SK-N-SH (cell line): Measurements from ENCODE around the gene WDR46. TPM values are rescaled to one million over a fixed set of nuclear protein-coding genes. Genes with fewer than 3 reads are reported as not detected.
"Not testable (repeated sequence)": the region's sequence is repeated elsewhere in the genome, so short reads cannot be mapped to it uniquely, and the experiment has no call there.

ENCODE experiments used
- CTCF ChIA-PET: fragments of 300-600, 350-600 bp; formaldehyde crosslinking; extraction: SDS; loops from one replicate; lab custom pipeline; 2021; lab: Yijun Ruan, JAX
- POLR2A ChIA-PET: fragments of 350-600 bp; sonication (Branson Sonifier 250); formaldehyde crosslinking; extraction: SDS; loops from one replicate; lab custom pipeline; 2020; ENCODE audit warnings: antibody characterized with exemption, inconsistent platforms; lab: Yijun Ruan, JAX
- DNase-seq: peaks from one replicate; pipeline ENCODE4 v3.0.0; 2012
- H2AFZ ChIP-seq: fragments of 200-600 bp; sonication (generic); 2 replicates; pipeline ENCODE4 v1.8.1; 2016; ENCODE audit warnings: antibody characterized with exemption, mild to moderate bottlenecking, low read depth
- H3F3A ChIP-seq: fragments of 200-600 bp; sonication (generic); replicated peaks from 2 replicates; pipeline ENCODE3; 2016; ENCODE audit warnings: antibody characterized with exemption, mild to moderate bottlenecking; ENCODE audit not compliant: insufficient read depth
- H3K27ac ChIP-seq, 2 experiments: fragments of 200-500 bp in 1 of 2; fragments of 200-600 bp in 1 of 2; sonication (Bioruptor generic) in 1 of 2; sonication (generic), shearing (Covaris generic) in 1 of 2; 2 replicates each; pipeline versions ENCODE4 v1.5.1 to v1.6.1; 2014 to 2016; ENCODE audit warnings: low read depth in 2 of 2, inconsistent platforms in 1 of 2, low read length in 1 of 2, mild to moderate bottlenecking in 1 of 2, mixed read lengths in 1 of 2
- H3K27me3 ChIP-seq: fragments of 200-600 bp; sonication (generic), shearing (Covaris generic); 2 replicates; pipeline ENCODE4 v1.6.1; 2016; ENCODE audit warnings: mixed run types; ENCODE audit not compliant: insufficient read depth
- H3K36me3 ChIP-seq, 2 experiments: fragments of 200-500 bp in 1 of 2; fragments of 200-600 bp in 1 of 2; sonication (Bioruptor generic) in 1 of 2; sonication (generic) in 1 of 2; replicated peaks in 1 of 2; 2 replicates each; pipeline versions ENCODE3 to v1.5.1; 2014 to 2016; ENCODE audit warnings: low read length in 1 of 2, mild to moderate bottlenecking in 1 of 2; ENCODE audit not compliant: insufficient read depth in 2 of 2, control insufficient read depth in 1 of 2
- H3K4me1 ChIP-seq, 2 experiments: fragments of 200-500 bp in 1 of 2; fragments of 200-600 bp in 1 of 2; sonication (Bioruptor generic) in 1 of 2; sonication (generic), shearing (Covaris generic) in 1 of 2; 2 replicates each; pipeline versions ENCODE4 v1.5.1 to v1.6.1; 2014 to 2016; ENCODE audit warnings: low read depth in 1 of 2, low read length in 1 of 2, mixed run types in 1 of 2; ENCODE audit not compliant: insufficient read depth in 2 of 2, control insufficient read depth in 1 of 2
- H3K4me2 ChIP-seq: fragments of 200-600 bp; sonication (generic), shearing (Covaris generic); 2 replicates; pipeline ENCODE4 v1.6.1; 2017; ENCODE audit warnings: mixed run types
- H3K4me3 ChIP-seq, 2 experiments: fragments of 200-500 bp in 1 of 2; fragments of 200-600 bp in 1 of 2; sonication (Bioruptor generic) in 1 of 2; sonication (generic), shearing (Covaris generic) in 1 of 2; 2 replicates each; pipeline versions ENCODE4 v1.5.1 to v1.8.1; 2014 to 2016; ENCODE audit warnings: low read depth in 2 of 2, inconsistent platforms in 1 of 2, low read length in 1 of 2, mild to moderate bottlenecking in 1 of 2, mixed read lengths in 1 of 2, moderate library complexity in 1 of 2
- H3K79me2 ChIP-seq: fragments of 200-600 bp; sonication (generic); 2 replicates; pipeline ENCODE4 v1.8.1; 2017; ENCODE audit warnings: mild to moderate bottlenecking; ENCODE audit not compliant: insufficient read depth
- H3K9ac ChIP-seq: fragments of 200-600 bp; sonication (generic); 2 replicates; pipeline ENCODE4 v1.6.1; 2017; ENCODE audit warnings: mixed run types
- H3K9me2 ChIP-seq: fragments of 200-600 bp; sonication (generic); 2 replicates; pipeline ENCODE4 v1.6.1; 2017; ENCODE audit warnings: mixed run types
- H3K9me3 ChIP-seq: fragments of 200-600 bp; sonication (generic); 2 replicates; pipeline ENCODE4 v1.6.1; 2017; ENCODE audit warnings: mixed run types, mild to moderate bottlenecking, moderate library complexity
- H4K20me1 ChIP-seq: fragments of 200-600 bp; sonication (generic); 2 replicates; pipeline ENCODE4 v1.6.1; 2017; ENCODE audit warnings: mild to moderate bottlenecking, mixed run types; ENCODE audit not compliant: insufficient read depth
- CHD2 ChIP-seq: fragments of 150-350 bp; IDR thresholded peaks from 2 replicates; pipeline ENCODE4 v1.6.1; 2018; ENCODE audit warnings: low read length; ENCODE audit not compliant: partially characterized antibody
- CTCF ChIP-seq: fragments of 200-600 bp; sonication (generic); IDR thresholded peaks from 2 replicates; pipeline ENCODE4 v1.6.1; 2017; ENCODE audit warnings: antibody characterized with exemption, mild to moderate bottlenecking, moderate library complexity
- ELF1 ChIP-seq: IDR thresholded peaks from 2 replicates; pipeline ENCODE4 v1.4.0; 2012
- FOXJ3 ChIP-seq: sonication (generic); formaldehyde crosslinking; IDR thresholded peaks from 2 replicates; pipeline ENCODE4 v1.5.1; 2020; ENCODE audit warnings: mild to moderate bottlenecking, missing genetic modification reagents
- FOXM1 ChIP-seq: IDR thresholded peaks from 2 replicates; pipeline ENCODE4 v1.4.0; 2012; ENCODE audit warnings: low read depth, mild to moderate bottlenecking
- GABPA ChIP-seq: IDR thresholded peaks from 2 replicates; pipeline ENCODE4 v1.4.0; 2012; ENCODE audit warnings: low read depth, mild to moderate bottlenecking
- GATA2 ChIP-seq: sonication (generic); formaldehyde crosslinking; IDR thresholded peaks from 2 replicates; pipeline ENCODE4 v1.5.0; 2020; ENCODE audit warnings: mild to moderate bottlenecking, missing genetic modification reagents
- MEF2A ChIP-seq: IDR thresholded peaks from 2 replicates; pipeline ENCODE4 v1.4.0; 2012; ENCODE audit warnings: low read depth, borderline replicate concordance
- NRF1 ChIP-seq: IDR thresholded peaks from 2 replicates; pipeline ENCODE4 v1.6.1; 2012; ENCODE audit warnings: low read depth, mild to moderate bottlenecking, low read length
- PBX3 ChIP-seq: IDR thresholded peaks from 2 replicates; pipeline ENCODE4; 2012
- RAD21 ChIP-seq: IDR thresholded peaks from 2 replicates; pipeline ENCODE4 v1.6.1; 2012; ENCODE audit warnings: mild to moderate bottlenecking, low read length
- RCOR1 ChIP-seq: fragments of 150-350 bp; IDR thresholded peaks from 2 replicates; pipeline ENCODE4 v1.6.1; 2017; ENCODE audit warnings: antibody characterized with exemption, low read length
- RFX5 ChIP-seq: IDR thresholded peaks from 2 replicates; pipeline ENCODE4 v1.6.1; 2012; ENCODE audit warnings: mild to moderate bottlenecking, improper control_type of control experiment, low read length
- TCF12 ChIP-seq: IDR thresholded peaks from 2 replicates; pipeline ENCODE4 v1.4.0; 2012
- TEAD4 ChIP-seq: IDR thresholded peaks from 2 replicates; pipeline ENCODE4 v1.4.0; 2012; ENCODE audit warnings: mild to moderate bottlenecking, borderline replicate concordance; ENCODE audit not compliant: insufficient read depth
- ZBTB33 ChIP-seq: IDR thresholded peaks from 2 replicates; pipeline ENCODE4 v1.4.0; 2012; ENCODE audit warnings: low read depth, borderline replicate concordance
- WGBS: methylation state at CpG from one replicate; pipeline ENCODE4 v1.1.6; 2017; ENCODE audit warnings: low lambda C conversion rate; 5-methylcytosine and 5-hydroxymethylcytosine counted together
- polyA plus RNA-seq, 3 experiments: library from polyadenylated mRNA; depleted of rRNA; stranded (reverse); fragments of >200 nt; gene quantifications; 2 replicates each; pipeline ENCODE4 v1.2.3, GENCODE V29; 2012

Gene WDR46
- polyA plus RNA-seq, 1 of the 3 experiments (the other 2 are of a cell fraction) = 153 TPM

GRCh38 chr6:33271117-33271467 is 17.9 kb downstream of the WDR46 start (continued):
- TF ChIP-seq ZBTB33 (no peak), RAD21 (no peak), ELF1 (no peak), MEF2A (no peak)

GRCh38 chr6:33264015-33264414 is 25.0 kb downstream of the WDR46 start:
- Histone ChIP-seq H3K4me3 (no peak overlapping the region), H3K79me2 (peaks cover 6% of the 10 kb centered on the region; the same call in 1 of the 2 replicates), H3K27ac (no peak overlapping the region), H3K9me3 (no peaks in the 10 kb centered on the region), H2AFZ (no peak overlapping the region), H4K20me1 (no peaks in the 10 kb centered on the region), H3K36me3 (peaks cover 44 to 48% of the 10 kb centered on the region in 2 experiments), H3K27me3 (no peaks in the 10 kb centered on the region)
- WGBS = 98% methylated on average over 7 of the region's 7 CpGs
- DNase-seq = no peak
- CTCF ChIA-PET = interaction anchor here (1.1 to 2.6 kb wide), 2 partner anchors 8 to 15 kb away, joined by 5 to 18 read pairs; partner anchors contain the start of genes RPS18 and VPS52
- TF ChIP-seq TEAD4 = no peak
- TF ChIP-seq TCF12 = no peak
- no peak for TF ChIP-seq MEF2A
- TF ChIP-seq, all 33 proteins: peak for 0
- POLR2A ChIA-PET = no interaction called here
- H3K9me2 ChIP-seq = no peaks in the 10 kb centered on the region
- H3K4me2 ChIP-seq = no peak overlapping the region
- no peak overlapping the region for H3K9ac ChIP-seq
- no peaks in the 10 kb centered on the region; a peak in 1 of 4 replicates for H3K4me1 ChIP-seq
- H3F3A ChIP-seq = no peaks in the 10 kb centered on the region

- not testable (repeated sequence) for H3K4me3 ChIP-seq, H3K27me3 ChIP-seq, H3K4me2 ChIP-seq, H3K9me3 ChIP-seq, H3K79me2 ChIP-seq, H4K20me1 ChIP-seq, H3K4me1 ChIP-seq, H2AFZ ChIP-seq, H3K9ac ChIP-seq, H3K9me2 ChIP-seq, H3K27ac ChIP-seq, DNase-seq, H3F3A ChIP-seq
- 92% methylated on average over 3 of the region's 3 CpGs for WGBS
- H3K36me3 ChIP-seq = peaks cover 33 to 41% of the 10 kb centered on the region in 2 experiments
- POLR2A ChIA-PET = interaction anchor here (2.2 kb wide), 1 partner anchor 9 kb away, joined by 8 read pairs; the partner anchor contains the start of genes RPS18 and VPS52
- CTCF ChIA-PET = interaction anchor here (1.2 to 2.6 kb wide), 3 partner anchors 13 to 278 kb away, joined by 3 to 18 read pairs (median 3); no protein-coding TSS in a partner anchor
Measured at GRCh38 chr6:33262490-33262889, 26.5 kb downstream of the WDR46 start.

GRCh38 chr6:33259032-33259431 is 30.0 kb downstream of the WDR46 start:
- no peak overlapping the region for H3K27ac ChIP-seq
- no peaks in the 10 kb centered on the region for H3K9me3 ChIP-seq
- H3K4me3 ChIP-seq = no peak overlapping the region
- no peaks in the 10 kb centered on the region for H3K79me2 ChIP-seq
- CTCF ChIA-PET = interaction anchor here (1.2 to 4.8 kb wide), 2 partner anchors 10 to 12 kb away, joined by 4 to 25 read pairs; partner anchors contain the start of genes RPS18 and VPS52
- no peaks in the 10 kb centered on the region for H4K20me1 ChIP-seq
- peaks cover 12 to 39% of the 10 kb centered on the region in 2 experiments for H3K36me3 ChIP-seq
- H3K4me2 ChIP-seq = no peak overlapping the region
- no peak overlapping the region for H2AFZ ChIP-seq
- no peaks in the 10 kb centered on the region for H3K27me3 ChIP-seq
- no peaks in the 10 kb centered on the region for H3K9me2 ChIP-seq
- H3F3A ChIP-seq = no peaks in the 10 kb centered on the region
- POLR2A ChIA-PET = no interaction called here
- no peak overlapping the region for H3K9ac ChIP-seq
- no peaks in the 10 kb centered on the region; a peak in 1 of 4 replicates for H3K4me1 ChIP-seq
- WGBS = 97% methylated on average over 5 of the region's 5 CpGs
- DNase-seq = no peak
- TF ChIP-seq CHD2 = no peak
- TF ChIP-seq GABPA = no peak
- TF ChIP-seq CTCF = no peak
- no peak for TF ChIP-seq MEF2A
- no peak for TF ChIP-seq PBX3
- TF ChIP-seq FOXJ3 (CRISPR knock-in tag) = no peak
- no peak for TF ChIP-seq RFX5
- no peak for TF ChIP-seq RCOR1
- TF ChIP-seq RAD21 = no peak
- no peak for TF ChIP-seq NRF1
- TF ChIP-seq GATA2 = no peak
- no peak for TF ChIP-seq FOXM1
